Stimulated activated CD4-positive, alpha-beta T cell treated with anti-CD3 and anti-CD28 coated beads, Interleukin-1b, Interleukin-23, amount 100 ng/mL, for 48 hours (primary cell): ENCODE measurements around the gene ANKS1B.

Source experiments
- DNase-seq: peaks from one replicate; pipeline ENCODE4 v3.0.0-alpha.2; 2020

Gene ANKS1B

DNA sequence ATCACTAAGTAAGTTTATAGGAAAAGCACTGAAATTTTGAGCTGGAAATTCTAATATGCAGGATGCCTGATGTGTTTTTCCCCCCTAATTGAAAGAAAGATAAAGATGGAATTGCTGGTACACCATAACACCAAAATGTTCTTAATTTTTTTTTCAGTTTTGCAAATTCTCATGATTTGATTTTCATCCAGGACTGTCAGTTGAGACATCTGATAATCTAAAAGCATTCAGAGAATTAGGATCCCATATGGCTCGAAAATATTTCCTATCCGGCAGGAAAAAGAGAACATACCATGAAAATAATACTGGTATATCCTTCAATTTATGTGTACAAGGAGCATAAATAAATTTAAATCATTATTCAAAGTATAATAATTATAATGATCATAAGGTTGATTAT, 887.6 kb downstream of the ANKS1B start:
- DNase-seq = no peak

DNA sequence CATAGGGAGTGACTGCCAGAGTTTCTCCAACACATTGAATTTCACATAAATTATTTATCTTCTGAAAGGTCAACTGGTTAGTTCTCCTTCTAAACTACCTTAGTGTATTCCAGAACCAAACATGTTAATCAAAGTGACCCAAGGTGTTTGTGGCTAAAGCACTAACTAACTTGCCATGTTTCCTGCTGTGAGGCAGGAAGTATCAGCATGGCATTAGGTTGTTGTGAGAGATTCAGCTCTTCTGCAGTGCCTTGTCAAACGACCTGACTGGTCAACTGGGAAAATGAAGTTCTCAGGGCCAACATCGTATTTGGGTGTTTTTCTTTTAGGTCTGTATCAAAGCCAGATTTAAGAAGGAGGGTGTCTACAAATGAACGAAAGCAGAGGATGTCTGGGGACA, 891.6 kb downstream of the ANKS1B start:
- DNase-seq = no peak

DNA sequence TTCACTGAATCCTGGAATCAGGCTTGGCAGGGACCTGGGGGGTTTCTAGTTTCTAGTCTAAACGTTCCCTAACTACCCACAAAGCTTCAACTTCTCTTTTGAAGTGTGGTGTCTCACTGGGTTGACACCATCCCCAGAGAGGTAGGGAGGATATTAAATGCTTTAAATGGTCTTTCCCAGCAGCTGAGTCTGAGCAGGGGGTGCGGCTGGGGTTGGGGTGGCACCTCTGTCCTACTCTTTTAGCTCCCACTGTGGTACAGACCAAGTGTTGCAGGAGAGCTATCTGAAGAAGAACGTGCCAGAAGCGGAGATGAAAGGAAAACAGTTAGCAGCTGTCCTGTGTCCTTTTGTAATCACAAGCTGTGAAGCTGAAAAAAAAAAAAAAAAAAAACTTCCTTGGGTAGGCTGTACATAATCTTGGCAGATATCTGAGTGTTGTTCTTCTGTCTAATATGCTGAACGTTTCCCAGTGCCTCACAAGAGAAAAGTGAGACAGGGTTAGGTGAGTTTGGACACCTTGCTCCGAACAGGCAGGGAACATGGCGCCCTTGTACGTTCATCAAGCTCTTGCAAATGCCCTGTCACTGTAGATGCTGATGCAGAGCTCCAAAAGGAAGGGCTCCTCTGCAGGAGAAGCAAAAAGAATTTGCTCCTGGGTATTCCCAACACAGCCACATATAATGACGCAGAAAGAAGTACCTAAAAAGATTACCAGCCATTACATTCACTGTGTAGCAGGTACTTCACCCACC, 892.5 kb downstream of the ANKS1B start:
- no peak for DNase-seq

DNA sequence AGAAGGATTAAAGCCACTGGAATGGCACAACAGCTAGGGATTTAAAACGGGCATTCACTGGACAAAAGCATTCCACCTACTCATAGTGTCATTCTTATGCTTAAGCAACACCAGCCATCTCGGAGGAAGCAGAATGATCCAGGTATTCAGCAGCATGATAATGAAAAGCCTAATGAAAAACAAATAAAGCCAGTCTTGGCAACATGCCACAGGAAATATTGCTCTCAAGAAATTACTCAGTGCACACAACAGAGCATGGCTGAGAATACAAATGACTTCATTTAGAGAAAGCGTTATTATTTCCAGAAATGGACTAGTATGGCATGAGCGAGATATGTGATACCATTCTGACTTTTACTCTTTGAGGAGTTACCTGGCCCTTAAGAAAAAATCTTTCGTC, 897.5 kb downstream of the ANKS1B start:
- no peak for DNase-seq

DNA sequence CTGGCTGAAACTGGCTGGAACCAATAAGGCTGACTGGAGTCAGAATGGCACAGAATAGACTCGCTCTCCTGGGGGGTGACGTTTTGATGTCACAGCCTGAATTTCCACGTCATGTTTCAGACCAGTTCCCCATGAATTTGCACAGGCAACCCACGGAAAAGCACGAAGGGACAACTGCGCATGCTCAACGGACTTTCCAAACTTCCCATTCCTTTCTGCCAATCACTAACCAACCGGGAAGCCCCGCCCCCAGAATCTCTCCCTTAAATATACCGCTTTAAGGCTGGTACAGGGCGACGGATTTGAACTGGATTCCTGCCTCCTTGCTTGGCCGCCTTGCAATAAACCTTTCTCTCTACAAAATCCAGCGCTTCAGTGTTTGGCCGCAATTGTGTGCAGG, 904.9 kb downstream of the ANKS1B start:
- no peak for DNase-seq

DNA sequence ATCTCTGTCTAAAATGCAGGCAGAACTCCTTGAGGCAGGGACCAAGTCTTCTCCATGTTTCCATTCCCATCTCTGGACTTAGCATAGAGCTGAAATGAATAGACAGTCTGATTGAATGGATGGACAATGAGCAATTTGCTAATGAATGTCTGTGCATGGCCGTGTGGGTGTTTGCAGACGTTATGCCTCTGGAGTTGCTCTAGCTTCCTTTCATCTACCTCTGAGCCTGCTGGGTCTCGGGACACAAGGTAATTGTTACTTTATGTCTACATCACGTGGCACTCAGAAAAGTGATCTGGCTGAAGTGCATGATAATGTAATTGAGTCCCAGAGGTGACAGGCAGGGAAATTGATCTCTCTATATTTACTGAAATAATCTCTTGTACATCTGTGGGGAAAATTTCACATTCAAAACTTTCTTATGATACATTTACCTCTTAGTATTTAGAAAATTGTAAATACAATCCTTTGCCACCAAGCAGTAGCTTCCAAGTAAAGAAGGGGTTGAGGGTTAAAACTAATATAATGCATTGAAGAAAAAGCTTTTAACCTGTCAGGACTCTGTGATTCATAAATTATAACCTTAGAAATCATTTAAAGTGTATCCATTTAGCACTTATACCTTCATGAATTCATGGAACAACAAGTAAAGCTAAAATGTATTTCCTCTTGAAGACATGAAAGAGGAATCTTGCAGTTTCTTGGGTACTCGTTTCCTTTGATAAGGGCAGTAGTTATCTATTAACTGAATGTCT, 915.6 kb downstream of the ANKS1B start:
- DNase-seq = no peak

DNA sequence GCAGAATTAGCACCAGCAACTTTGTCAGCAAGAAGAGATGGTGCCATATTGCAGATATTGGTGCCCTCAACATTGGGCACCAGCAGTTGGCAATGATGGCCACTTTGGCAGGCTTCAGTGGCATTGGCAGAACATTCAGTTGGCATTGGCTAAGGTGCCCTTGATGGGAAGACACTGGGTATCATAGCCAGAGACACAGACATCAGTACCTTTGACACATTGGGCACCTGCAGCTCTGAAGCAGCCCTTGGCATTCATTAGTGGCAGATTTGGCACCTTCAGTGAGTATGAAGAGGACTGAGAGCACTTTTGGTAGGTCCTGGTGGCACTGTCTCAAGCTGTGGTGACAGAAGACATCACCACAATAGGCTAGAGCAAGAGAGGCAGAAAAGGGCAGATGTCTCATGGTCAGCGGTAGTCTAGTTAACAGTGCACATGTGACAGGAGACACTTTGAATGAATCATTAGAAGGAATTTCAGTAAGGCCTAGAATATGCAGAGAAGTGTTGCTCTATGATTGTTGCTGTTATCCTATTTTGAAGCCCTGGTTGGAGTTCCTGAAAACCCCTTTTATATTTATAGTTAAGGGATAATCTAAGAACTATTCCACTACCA, 917.5 kb downstream of the ANKS1B start:
- no peak for DNase-seq

DNA sequence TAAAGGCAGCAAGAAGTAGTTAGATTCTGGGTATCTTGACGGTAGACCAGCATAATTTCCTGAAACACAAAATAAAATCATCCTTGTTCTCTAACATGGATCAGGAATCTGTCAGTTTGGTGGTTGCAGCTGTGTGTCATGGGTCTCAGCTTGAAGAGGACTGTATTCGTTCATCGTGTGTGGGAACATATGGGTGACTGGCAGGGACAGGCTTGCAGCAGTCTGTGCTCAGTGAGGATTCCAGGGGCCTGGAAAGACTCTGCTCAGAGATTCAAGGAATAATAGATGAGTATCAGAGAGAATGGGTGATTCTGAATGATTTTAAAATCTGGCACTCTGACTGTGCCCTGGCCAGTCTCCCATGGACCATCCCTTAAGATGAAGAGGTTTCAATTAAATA, 918.0 kb downstream of the ANKS1B start:
- DNase-seq = no peak

DNA sequence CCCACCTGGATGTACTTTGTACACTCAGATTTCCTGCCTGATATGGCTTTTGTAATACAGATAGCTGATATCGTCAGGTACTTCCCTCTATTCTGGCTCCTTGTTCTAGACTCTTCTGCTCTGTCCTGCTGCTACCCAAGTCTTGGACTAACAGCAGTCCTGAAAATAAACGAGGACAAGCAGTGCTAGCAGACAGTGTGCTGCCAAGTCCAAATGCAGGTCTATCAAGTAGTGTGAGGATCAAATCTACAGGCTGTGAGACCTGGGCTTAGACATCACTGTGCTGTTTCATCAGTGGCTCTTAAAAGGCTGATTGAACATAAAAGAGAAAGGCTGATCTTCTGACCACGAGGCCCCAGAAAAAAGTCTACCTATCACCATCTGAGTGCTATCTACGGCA, 921.6 kb downstream of the ANKS1B start:
- DNase-seq = no peak

DNA sequence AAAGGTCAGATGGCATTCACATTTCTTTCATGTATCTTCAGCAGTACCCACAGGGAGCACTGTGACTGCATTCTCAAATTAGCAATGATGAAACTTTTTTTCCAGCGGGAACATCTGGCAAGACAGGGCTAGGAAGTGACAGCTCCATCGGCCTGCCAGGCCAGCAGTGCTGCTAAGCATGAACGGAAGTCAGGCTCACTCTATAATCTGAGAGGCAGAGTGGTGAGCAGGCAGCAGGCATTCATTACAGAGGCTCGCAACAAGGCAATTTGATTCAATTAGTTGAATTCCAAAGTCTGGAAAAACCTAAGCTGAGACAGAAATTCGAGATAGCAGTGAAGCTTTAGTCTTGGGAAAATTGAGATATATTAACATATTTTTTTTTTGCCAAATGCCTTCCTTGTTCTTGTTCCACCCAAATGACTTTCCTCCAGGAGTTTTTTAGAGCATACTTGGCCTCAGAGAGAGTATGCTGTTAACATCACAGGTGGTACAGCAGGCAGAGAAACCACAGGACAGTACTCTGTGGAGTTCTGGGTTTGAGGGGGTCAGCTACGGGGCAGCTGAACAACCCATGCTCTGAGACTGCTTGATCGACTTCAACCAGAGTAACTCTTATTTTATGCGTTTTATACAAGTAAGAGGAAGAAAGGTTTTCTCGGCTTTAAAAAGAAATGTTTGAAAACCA, 924.8 kb downstream of the ANKS1B start:
- DNase-seq = no peak

DNA sequence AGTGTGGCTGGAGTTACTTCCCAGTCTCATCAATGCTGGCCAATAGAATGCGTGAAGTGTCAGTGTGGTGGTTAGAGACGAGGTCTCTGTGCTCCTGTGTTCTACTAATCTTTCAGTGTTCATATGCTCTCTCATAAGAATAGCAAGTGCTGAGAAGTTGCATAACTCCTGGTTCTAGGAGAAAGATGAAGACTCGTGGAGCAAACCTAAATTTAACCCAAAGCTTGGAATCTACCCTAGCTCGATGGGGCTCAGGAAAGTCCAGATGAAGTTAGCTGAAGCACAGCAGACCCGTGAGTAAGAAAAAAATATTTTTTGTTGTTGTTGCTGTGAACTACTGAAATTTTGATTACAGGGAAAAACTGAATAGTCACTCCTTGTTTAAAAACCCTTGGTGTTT, 927.1 kb downstream of the ANKS1B start:
- no peak for DNase-seq

DNA sequence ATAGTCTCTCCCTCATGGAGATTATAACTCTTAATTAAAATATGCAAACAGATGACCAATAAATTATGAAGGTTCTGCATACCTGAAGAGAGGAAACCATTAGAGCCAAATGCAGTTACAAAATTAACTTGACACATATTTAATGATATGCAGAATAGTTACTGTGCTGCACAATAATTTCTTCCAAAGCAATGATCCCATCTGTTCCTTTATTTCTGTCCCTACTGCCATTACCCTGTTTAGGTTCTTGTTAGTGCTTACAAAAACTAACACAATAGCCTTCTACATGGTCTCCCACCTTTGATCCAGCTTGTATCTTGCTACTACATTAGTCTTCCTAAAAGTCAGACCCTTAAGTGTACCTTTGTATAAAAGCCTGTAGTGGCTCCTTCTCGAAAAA, 928.5 kb downstream of the ANKS1B start:
- no peak for DNase-seq

DNA sequence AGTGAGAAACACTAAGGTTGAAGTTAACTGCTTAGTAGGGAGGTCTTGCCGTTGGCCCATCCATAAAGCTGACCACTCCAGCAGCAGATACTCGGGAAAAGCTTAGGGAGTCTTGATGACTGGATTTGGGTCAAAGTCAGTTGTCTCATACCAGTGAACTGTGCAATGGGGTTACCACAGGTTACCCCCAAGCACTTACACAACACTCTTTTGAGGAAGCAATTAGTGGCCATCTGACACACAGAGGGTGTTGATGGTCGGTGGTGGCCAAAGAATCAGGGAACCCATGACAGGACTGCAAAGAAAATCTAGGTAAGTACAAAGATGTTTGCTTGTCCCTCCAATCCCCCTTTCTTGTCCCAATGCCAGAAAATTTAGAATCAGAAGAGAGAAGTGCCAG, 929.4 kb downstream of the ANKS1B start:
- DNase-seq = no peak

DNA sequence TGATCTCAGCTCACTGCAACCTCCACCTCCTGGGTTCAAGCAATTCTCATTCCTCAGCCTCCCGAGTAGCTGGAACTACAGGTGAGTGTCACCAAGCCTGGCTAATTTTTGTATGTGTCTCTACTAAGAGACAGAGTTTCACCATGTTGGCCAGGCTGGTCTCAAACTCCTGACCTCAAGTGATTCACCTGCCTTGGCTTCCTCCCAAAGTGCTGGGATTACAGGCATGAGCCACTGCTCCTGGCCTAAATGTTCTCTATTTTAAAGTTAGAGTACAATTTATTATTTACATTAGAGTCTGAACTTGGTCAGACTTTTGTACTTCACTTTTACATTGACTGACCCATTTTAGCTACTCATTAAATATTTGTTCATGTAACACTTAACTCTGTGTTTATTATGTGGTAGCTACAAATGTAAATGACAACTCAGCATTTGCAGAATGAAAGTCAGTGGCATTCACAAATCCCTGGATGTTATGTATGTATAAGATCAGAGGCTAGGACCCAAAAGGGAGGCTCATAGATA, 930.1 kb downstream of the ANKS1B start:
- no peak for DNase-seq

DNA sequence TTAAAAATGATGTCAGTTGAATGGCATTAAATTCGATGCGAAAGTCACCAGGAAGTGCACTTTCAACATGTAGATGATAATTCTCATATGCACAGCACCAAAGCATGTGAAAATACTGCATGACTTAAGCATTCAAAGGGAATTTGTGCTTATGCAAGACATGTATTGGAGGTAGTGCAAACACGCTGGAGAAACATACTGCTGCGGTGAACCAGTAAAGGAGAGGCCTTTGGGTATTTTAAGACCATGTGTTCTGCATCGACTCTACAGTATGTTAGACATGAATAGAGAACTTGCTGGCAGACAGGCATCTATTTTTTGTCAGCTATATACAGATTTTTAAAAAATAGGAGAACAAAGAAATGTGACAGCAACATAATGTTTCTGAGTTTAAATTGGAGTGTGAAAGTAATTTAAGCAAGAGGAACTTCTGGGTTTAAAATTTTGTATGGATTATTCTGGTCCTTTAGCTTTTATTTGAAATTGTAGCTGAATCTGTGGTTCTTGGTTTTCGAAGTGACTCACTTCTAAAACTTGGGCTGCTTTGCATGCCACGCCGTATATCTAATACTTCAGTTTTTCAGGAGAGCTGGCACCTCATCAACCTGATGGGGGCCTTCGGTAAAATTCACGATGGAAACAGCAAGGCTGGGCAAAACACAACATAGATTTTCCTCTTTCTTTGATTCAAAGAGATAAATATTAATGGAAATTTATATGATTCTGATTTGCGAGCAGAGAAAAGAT, 930.9 kb downstream of the ANKS1B start:
- no peak for DNase-seq

DNA sequence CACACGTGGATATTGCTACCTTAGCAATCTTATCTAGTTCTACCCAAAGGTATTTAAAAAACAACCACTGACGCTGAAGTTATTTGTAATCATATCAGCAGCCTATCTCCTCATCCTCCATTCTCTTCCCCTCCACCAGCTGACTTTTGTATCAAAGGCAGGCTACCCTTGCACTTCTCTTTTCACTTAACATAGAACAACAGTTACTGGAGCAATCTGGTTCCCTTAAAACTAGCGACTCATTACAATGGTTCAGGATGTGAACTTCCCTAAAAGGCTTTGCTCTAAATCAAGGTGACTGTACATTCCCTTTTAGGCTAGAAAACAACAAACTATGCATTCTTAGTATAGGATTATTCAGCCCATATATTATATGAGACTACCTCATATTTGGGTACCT, 935.0 kb downstream of the ANKS1B start:
- no peak for DNase-seq

DNA sequence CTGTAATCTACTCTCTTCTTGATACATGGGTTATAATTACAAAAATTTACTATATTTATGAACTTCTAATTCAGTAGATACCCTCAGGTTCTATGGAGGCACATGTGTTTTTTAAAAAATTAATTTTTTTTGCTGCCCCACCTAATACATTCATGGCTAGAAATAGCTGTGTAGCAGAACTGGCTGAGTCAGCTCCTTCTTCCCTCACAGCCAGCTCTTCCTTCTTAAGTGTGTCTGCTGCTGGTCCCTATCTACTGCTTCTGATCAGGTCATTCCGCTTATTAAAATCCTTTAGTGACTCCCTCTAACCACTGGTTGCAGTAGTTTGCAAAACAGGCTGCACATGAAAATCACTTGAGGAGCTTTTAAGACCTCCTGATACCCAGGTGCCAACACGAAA, 939.6 kb downstream of the ANKS1B start:
- no peak for DNase-seq

DNA sequence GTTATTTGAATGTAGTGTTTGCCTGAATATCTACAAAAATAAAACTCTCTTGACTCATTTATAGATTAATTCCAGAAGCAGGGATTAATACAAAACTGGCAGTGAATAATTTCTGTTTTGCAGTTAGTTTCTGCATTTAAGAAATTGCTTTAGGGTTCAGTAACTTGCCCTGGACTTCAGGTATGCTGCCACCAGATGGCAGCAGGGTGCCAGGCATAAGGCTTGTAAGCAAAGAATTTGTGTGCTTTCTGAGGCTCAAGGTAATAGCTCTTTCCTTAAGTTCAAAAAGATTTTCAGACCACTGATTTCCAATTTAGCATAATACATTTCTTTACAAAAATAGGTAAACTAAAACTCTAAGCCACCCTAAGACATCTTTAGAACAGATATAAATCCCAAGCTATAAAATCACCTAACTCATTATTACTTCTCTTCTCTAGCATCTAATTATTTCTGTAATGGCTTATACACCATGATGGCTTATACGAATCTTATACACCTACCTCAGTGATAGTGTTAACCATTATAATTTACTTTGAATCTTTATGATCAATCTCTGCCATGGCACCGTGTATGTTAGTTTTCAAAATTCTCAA, 941.3 kb downstream of the ANKS1B start:
- DNase-seq = peak; percentile 34

DNA sequence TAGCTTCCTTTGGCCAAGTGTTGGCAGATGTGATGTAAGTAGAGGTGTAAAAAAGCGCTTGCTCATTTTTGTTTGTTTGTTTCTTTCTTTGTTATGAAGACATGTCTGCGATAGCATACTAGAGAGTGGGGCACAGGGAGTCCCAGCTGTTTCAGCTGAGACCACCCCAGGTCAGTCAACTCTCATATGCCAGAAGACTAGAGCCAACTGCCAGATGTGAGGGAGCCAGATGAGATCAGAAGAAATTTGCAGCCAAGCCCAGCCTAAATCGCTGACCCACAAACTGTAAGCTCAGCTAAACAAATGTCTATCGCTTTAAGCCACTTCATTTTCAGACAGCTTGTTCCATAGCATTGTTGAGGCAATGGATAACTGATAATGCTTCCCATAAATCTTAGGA, 942.5 kb downstream of the ANKS1B start:
- DNase-seq = no peak

DNA sequence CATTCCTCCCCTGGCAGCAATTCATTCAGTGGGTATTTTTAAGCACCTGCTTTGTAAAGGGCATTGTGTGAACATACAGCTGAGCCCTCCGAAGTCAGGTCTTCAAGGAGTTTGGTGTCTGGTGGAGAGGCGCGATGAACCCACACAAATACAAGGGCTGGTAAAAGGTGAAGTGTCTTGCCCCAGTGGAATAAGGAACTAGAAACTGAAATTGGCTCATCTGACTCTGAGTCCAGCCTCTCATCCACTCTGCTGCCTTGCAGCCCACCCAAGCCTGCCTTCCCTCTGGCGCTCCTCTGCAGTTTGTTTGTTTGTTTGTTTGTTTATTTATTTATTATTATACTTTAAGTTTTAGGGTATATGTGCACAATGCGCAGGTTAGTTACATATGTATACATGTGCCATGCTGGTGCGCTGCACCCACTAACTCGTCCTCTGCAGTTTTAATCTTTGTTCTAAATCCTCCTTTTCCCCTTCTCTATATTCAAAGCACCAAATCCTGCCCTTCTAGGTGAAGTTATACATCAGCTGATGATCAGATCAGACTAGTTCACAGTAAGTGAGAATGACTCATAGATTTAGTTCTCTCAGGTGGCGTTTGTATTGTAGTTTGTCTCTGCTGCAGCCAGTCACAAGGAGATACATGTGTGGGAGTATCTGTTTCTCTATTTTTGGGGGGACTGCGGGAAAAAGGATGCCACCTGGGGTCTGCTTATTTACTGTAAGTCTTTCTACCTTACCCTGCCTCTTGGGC, 945.2 kb downstream of the ANKS1B start:
- DNase-seq = no peak

DNA sequence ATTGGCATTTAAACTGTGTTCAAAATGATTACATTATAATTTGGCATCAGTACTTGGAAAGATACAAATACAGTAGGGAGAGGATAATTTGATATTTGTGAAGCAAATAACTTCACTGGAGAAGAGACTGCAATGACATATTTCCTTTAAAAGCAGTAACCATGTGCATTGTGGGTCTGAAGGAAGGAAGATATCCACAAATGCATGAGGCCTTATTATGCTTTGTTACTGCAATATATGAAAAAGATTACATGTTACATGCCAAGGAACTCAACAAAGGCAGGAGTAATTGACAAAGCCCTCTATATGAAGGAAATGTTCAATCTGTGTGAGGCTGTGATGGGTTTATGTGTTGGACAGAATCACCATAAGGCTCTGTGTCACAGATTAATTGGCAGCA, 948.2 kb downstream of the ANKS1B start:
- DNase-seq = no peak
